Subcutaneous adipose tissue (tissue), 4 donors: ENCODE results near the gene CASP8AP2. TPM values are rescaled to one million over a fixed set of nuclear protein-coding genes. Genes with fewer than 3 reads are reported as not detected.

Source experiments
- CTCF ChIP-seq: fragments of 450-650 bp; IDR thresholded peaks from one replicate; pipeline ENCODE4 v1.5.1; 2016; ENCODE audit warnings: low read depth, mild to moderate bottlenecking, control low read depth, antibody characterized with exemption, moderate library complexity
- total RNA-seq, 4 donors: library from RNA; depleted of rRNA; stranded (reverse); fragments of >200 nt; gene quantifications; one replicate each; pipeline ENCODE4 v1.1.0, GENCODE V29; 2016

Gene CASP8AP2
- total RNA-seq, 4 donors from 2014 or later, result 15.3 to 24.0 (median 18.4) TPM

- no peak for TF ChIP-seq CTCF
Measured at GRCh38 chr6:89805814-89806371, 23.8 kb upstream of the CASP8AP2 start.

- TF ChIP-seq CTCF, result no peak
Measured at GRCh38 chr6:89807581-89807980, 22.1 kb upstream of the CASP8AP2 start.

GRCh38 chr6:89817481-89817880 lies 12.2 kb upstream of the CASP8AP2 start:
- TF ChIP-seq CTCF, result no peak

GRCh38 chr6:89818977-89819335 lies 10.7 kb upstream of the CASP8AP2 start:
- TF ChIP-seq CTCF, result no peak

- TF ChIP-seq CTCF, result no peak
Measured at GRCh38 chr6:89819336-89820130, 10.1 kb upstream of the CASP8AP2 start, which contains the start of gene MDN1. TSS of gene MDN1 (minus strand) at chr6:89819794. CDS start at chr6:89819607, 187 bp downstream.

GRCh38 chr6:89826029-89826528 lies 3.6 kb upstream of the CASP8AP2 start:
- no peak for TF ChIP-seq CTCF

- no peak for TF ChIP-seq CTCF
Measured at GRCh38 chr6:89828988-89829471, 650 bp upstream of the CASP8AP2 start.
